Panc1 (cell line): Measurements from ENCODE around the gene HEBP2.

ENCODE experiments used
- POLR2AphosphoS5 ChIP-seq: IDR thresholded peaks from 2 replicates; pipeline ENCODE4 v1.6.1; 2012; ENCODE audit warnings: mild to moderate bottlenecking, low read depth, low read length, moderate library complexity
- REST ChIP-seq, 2 experiments: IDR thresholded peaks; 2 replicates each; pipeline ENCODE4 v1.6.1; 2011 to 2012; ENCODE audit warnings: low read depth in 2 of 2, control low read depth in 1 of 2, low read length in 1 of 2, mild to moderate bottlenecking in 1 of 2, moderate library complexity in 1 of 2; ENCODE audit not compliant: insufficient read depth in 1 of 2
- SIN3A ChIP-seq: IDR thresholded peaks from 2 replicates; pipeline ENCODE4 v1.6.1; 2012; ENCODE audit warnings: low read depth, mild to moderate bottlenecking, low read length, moderate library complexity, borderline replicate concordance; ENCODE audit not compliant: insufficient read depth
- TF ChIP-seq, protein P1 (sequence below): fragments of 450-650 bp; IDR thresholded peaks from 2 replicates; pipeline ENCODE4 v1.5.1; 2017; ENCODE audit warnings: mild to moderate bottlenecking

GRCh38 chr6:138403324-138403800, 661 bp upstream of the HEBP2 start:
- TF ChIP-seq, protein P1, sequence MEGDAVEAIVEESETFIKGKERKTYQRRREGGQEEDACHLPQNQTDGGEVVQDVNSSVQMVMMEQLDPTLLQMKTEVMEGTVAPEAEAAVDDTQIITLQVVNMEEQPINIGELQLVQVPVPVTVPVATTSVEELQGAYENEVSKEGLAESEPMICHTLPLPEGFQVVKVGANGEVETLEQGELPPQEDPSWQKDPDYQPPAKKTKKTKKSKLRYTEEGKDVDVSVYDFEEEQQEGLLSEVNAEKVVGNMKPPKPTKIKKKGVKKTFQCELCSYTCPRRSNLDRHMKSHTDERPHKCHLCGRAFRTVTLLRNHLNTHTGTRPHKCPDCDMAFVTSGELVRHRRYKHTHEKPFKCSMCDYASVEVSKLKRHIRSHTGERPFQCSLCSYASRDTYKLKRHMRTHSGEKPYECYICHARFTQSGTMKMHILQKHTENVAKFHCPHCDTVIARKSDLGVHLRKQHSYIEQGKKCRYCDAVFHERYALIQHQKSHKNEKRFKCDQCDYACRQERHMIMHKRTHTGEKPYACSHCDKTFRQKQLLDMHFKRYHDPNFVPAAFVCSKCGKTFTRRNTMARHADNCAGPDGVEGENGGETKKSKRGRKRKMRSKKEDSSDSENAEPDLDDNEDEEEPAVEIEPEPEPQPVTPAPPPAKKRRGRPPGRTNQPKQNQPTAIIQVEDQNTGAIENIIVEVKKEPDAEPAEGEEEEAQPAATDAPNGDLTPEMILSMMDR = no peak
- TF ChIP-seq REST (IDR thresholded peaks at IDR 0.05; ENCODE audit: insufficient read depth in 1 of 2, low read depth in 2 of 2, low read length in 1 of 2) (no peak), POLR2AphosphoS5 (no peak), SIN3A (no peak)
